Nephron (organoid): Measurements from ENCODE around the gene SPINDOC.
A peak's percentile ranks its signal among the peaks of the same experiment; 100 is the strongest.
"Not testable (repeated sequence)": the region's sequence is repeated elsewhere in the genome, so short reads cannot be mapped to it uniquely, and the experiment has no call there.

Experiments used
- H3K27ac Mint-ChIP-seq, 3 experiments: 2 replicates each; pipeline ENCODE4 v1.8.0; 2020; ENCODE audit warnings: mixed read lengths in 3 of 3, mild to moderate bottlenecking in 2 of 3, moderate library complexity in 1 of 3
- H3K27me3 Mint-ChIP-seq: 2 replicates; pipeline ENCODE4 v1.8.0; 2021; ENCODE audit warnings: low read depth, mild to moderate bottlenecking, moderate library complexity, mixed read lengths
- H3K36me3 Mint-ChIP-seq: 2 replicates; pipeline ENCODE4 v1.8.0; 2020; ENCODE audit warnings: low read depth, mixed read lengths
- H3K4me1 Mint-ChIP-seq: 2 replicates; pipeline ENCODE4 v1.8.0; 2020; ENCODE audit warnings: mixed read lengths
- H3K4me3 Mint-ChIP-seq, 3 experiments: 2 replicates each; pipeline ENCODE4 v1.8.0; 2020; ENCODE audit warnings: mild to moderate bottlenecking in 3 of 3, mixed read lengths in 3 of 3, moderate library complexity in 2 of 3
- H3K9me3 Mint-ChIP-seq: 2 replicates; pipeline ENCODE4 v1.8.0; 2020; ENCODE audit warnings: mixed read lengths
- TF ChIP-seq, protein P1 (sequence below), 3 experiments: fragments of 200-600 bp; sonication (generic); IDR thresholded peaks; one replicate each; pipeline ENCODE4 v1.5.0; 2021; ENCODE audit warnings: antibody characterized with exemption in 3 of 3; ENCODE audit not compliant: unreplicated experiment in 3 of 3

The SPINDOC gene

GRCh38 chr11:63802637-63803414, 10.4 kb upstream of the SPINDOC start:
- H3K27ac Mint-ChIP-seq = no peak overlapping the region
- H3K4me3 Mint-ChIP-seq = no peak overlapping the region
- TF ChIP-seq, protein P1, sequence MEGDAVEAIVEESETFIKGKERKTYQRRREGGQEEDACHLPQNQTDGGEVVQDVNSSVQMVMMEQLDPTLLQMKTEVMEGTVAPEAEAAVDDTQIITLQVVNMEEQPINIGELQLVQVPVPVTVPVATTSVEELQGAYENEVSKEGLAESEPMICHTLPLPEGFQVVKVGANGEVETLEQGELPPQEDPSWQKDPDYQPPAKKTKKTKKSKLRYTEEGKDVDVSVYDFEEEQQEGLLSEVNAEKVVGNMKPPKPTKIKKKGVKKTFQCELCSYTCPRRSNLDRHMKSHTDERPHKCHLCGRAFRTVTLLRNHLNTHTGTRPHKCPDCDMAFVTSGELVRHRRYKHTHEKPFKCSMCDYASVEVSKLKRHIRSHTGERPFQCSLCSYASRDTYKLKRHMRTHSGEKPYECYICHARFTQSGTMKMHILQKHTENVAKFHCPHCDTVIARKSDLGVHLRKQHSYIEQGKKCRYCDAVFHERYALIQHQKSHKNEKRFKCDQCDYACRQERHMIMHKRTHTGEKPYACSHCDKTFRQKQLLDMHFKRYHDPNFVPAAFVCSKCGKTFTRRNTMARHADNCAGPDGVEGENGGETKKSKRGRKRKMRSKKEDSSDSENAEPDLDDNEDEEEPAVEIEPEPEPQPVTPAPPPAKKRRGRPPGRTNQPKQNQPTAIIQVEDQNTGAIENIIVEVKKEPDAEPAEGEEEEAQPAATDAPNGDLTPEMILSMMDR (IDR thresholded peaks at IDR 0.05; ENCODE audit: unreplicated experiment in 3 of 3) = no peak
- H3K27me3 Mint-ChIP-seq = peaks cover 3% of the 10 kb centered on the region
- H3K9me3 Mint-ChIP-seq = peaks cover 4% of the 10 kb centered on the region
- no peaks in the 10 kb centered on the region for H3K4me1 Mint-ChIP-seq
- H3K36me3 Mint-ChIP-seq = no peaks in the 10 kb centered on the region

DNA sequence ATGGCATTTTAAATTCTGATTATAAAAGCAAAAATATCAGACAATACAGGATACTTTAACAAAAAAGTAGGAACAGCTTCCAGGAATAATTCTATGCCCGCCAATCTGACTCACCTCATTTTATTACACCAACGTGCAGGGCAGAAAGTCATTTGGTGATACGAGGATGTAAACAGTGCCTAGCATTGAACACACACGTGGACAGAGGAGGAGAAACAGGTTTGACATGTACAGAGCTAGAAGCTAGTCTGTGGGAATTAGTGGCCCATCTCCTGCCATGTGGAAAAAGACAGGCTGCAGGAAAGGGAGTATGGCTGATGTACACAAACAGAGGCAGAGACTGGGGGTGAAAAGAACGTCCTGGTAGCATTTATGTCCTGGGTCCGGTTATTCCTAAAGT, 9.0 kb upstream of the SPINDOC start:
- H3K4me3 Mint-ChIP-seq = no peak overlapping the region
- H3K27ac Mint-ChIP-seq = no peak overlapping the region
- no peaks in the 10 kb centered on the region for H3K36me3 Mint-ChIP-seq
- no peaks in the 10 kb centered on the region for H3K9me3 Mint-ChIP-seq
- H3K27me3 Mint-ChIP-seq = no peaks in the 10 kb centered on the region
- H3K4me1 Mint-ChIP-seq = no peaks in the 10 kb centered on the region
- TF ChIP-seq, protein P1 (IDR thresholded peaks at IDR 0.05; ENCODE audit: unreplicated experiment in 3 of 3) = no peak

GRCh38 chr11:63805844-63806415, 7.3 kb upstream of the SPINDOC start:
- H3K36me3 Mint-ChIP-seq = no peaks in the 10 kb centered on the region
- H3K27ac Mint-ChIP-seq = no peak overlapping the region
- no peaks in the 10 kb centered on the region for H3K4me1 Mint-ChIP-seq
- no peaks in the 10 kb centered on the region for H3K27me3 Mint-ChIP-seq
- no peaks in the 10 kb centered on the region for H3K9me3 Mint-ChIP-seq
- TF ChIP-seq, protein P1 (IDR thresholded peaks at IDR 0.05; ENCODE audit: unreplicated experiment in 3 of 3) = no peak
- H3K4me3 Mint-ChIP-seq = no peak overlapping the region

DNA sequence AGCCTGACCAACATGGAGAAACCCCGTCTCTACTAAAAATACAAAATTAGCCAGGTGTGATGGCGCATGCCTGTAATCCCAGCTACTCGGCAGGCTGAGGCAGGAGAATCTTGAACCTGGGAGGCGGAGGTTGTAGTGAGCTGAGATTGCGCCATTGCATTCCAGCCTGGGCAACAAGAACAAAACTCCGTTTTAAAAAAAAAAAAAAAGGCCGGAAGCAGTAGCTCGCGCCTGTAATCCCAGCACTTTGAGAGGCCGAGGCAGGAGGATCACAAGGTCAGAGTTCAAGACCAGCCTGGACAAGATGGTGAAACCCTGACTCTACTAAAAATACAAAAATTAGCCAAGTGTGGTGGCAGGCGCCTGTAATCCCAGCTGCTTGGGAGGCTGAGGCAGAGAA, 2.9 kb upstream of the SPINDOC start:
- not testable (repeated sequence) for H3K4me3 Mint-ChIP-seq, H3K36me3 Mint-ChIP-seq, H3K27me3 Mint-ChIP-seq, H3K27ac Mint-ChIP-seq, H3K9me3 Mint-ChIP-seq
- H3K4me1 Mint-ChIP-seq = peaks cover 20% of the 10 kb centered on the region

DNA sequence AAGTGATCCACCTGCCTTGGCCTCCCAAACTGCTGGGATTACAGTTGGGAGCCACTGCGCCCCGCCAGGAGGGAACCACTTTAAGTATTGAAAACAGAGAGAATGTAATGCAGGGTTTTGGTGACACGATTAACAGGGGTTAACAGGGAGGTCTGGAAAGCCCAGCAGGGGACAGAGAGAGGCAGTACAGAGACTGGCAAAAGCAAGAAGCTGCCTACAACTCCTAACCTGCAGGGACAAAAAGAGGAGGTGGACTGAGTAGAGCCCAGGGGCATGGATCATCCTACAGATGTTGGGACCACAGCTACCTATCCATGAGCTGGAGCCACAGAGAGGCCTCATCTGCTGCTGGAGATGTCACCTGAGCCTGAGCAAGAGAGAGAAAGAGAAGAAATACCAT, 1.7 kb upstream of the SPINDOC start:
- TF ChIP-seq, protein P1 (IDR thresholded peaks at IDR 0.05; ENCODE audit: unreplicated experiment in 3 of 3) = no peak
- Mint-ChIP-seq H3K4me3 (peak overlapping the region; percentile 81 to 90 (median 87)), H3K36me3 (peaks cover 16% of the 10 kb centered on the region), H3K4me1 (peaks cover 29% of the 10 kb centered on the region), H3K27me3 (no peaks in the 10 kb centered on the region), H3K27ac (no peak overlapping the region), H3K9me3 (no peaks in the 10 kb centered on the region)

GRCh38 chr11:63813563-63814382, 517 bp downstream of the SPINDOC start:
- H3K9me3 Mint-ChIP-seq = no peaks in the 10 kb centered on the region
- H3K36me3 Mint-ChIP-seq = peaks cover 34% of the 10 kb centered on the region
- peak overlapping the region in 2 of 3 experiments; percentile 30 to 46 for H3K27ac Mint-ChIP-seq
- H3K27me3 Mint-ChIP-seq = no peaks in the 10 kb centered on the region
- TF ChIP-seq, protein P1 (IDR thresholded peaks at IDR 0.05; ENCODE audit: unreplicated experiment in 3 of 3) = no peak
- peak overlapping the region; percentile 88 to 92 (median 91) for H3K4me3 Mint-ChIP-seq
- H3K4me1 Mint-ChIP-seq = peaks cover 29% of the 10 kb centered on the region
